Measurements from ENCODE around the gene AKAP8L.
"Not testable (repeated sequence)": the region's sequence is repeated elsewhere in the genome, so short reads cannot be mapped to it uniquely, and the experiment has no call there.

The AKAP8L gene

GRCh38 chr19:15422296-15423075 is 3.7 kb upstream of the AKAP8L start:
- H3K36me3 ChIP-seq (ENCODE audit: control insufficient read depth, insufficient read depth, low read length), result peaks cover 49% of the 10 kb centered on the region
- H3K27ac ChIP-seq (ENCODE audit: low read depth, low read length), result no peak overlapping the region
- H3K4me1 ChIP-seq (ENCODE audit: control insufficient read depth, insufficient read depth, low read length), result peaks cover 7% of the 10 kb centered on the region; the same call in 1 of the 2 replicates
- 0 out of 2 replicates have a peak, but pooled peaks cover 6% of the 10 kb centered on the region for H3K9me3 ChIP-seq (ENCODE audit: control insufficient read depth, insufficient read depth, low read depth, low read length)
- no peak overlapping the region for H3K4me3 ChIP-seq (ENCODE audit: low read depth, low read length)
- H3K27me3 ChIP-seq (ENCODE audit: control insufficient read depth, insufficient read depth, low read length), result no peaks in the 10 kb centered on the region
- no peak overlapping the region for H3K9ac ChIP-seq (ENCODE audit: low read length)

GRCh38 chr19:15421721-15422260 is 3.0 kb upstream of the AKAP8L start:
- Histone ChIP-seq H3K27me3 (ENCODE audit: control insufficient read depth, insufficient read depth, low read length) (no peaks in the 10 kb centered on the region), H3K27ac (ENCODE audit: low read depth, low read length) (no peak overlapping the region), H3K4me3 (ENCODE audit: low read depth, low read length) (no peak overlapping the region), H3K4me1 (ENCODE audit: control insufficient read depth, insufficient read depth, low read length) (peaks cover 12% of the 10 kb centered on the region; the same call in 1 of the 2 replicates), H3K9ac (ENCODE audit: low read length) (no peak overlapping the region), H3K36me3 (ENCODE audit: control insufficient read depth, insufficient read depth, low read length) (peaks cover 47% of the 10 kb centered on the region), H3K9me3 (ENCODE audit: control insufficient read depth, insufficient read depth, low read depth, low read length) (0 out of 2 replicates have a peak, but pooled peaks cover 6% of the 10 kb centered on the region)

- Histone ChIP-seq H3K36me3 (ENCODE audit: control insufficient read depth, insufficient read depth, low read length) (peaks cover 46% of the 10 kb centered on the region), H3K27me3 (ENCODE audit: control insufficient read depth, insufficient read depth, low read length) (no peaks in the 10 kb centered on the region), H3K27ac (ENCODE audit: low read depth, low read length) (no peak overlapping the region), H3K4me3 (ENCODE audit: low read depth, low read length) (no peak overlapping the region), H3K9me3 (ENCODE audit: control insufficient read depth, insufficient read depth, low read depth, low read length) (0 out of 2 replicates have a peak, but pooled peaks cover 6% of the 10 kb centered on the region), H3K9ac (ENCODE audit: low read length) (no peak overlapping the region), H3K4me1 (ENCODE audit: control insufficient read depth, insufficient read depth, low read length) (peaks cover 12% of the 10 kb centered on the region; the same call in 1 of the 2 replicates)
These were observed 2.4 kb upstream of the AKAP8L start for GRCh38 chr19:15421136-15421695.

- Histone ChIP-seq H3K4me3 (ENCODE audit: low read depth, low read length) (peak overlapping the region; percentile 47), H3K27ac (ENCODE audit: low read depth, low read length) (no peak overlapping the region), H3K9me3 (ENCODE audit: control insufficient read depth, insufficient read depth, low read depth, low read length) (0 out of 2 replicates have a peak, but pooled peaks cover 6% of the 10 kb centered on the region)
These were observed 731 bp upstream of the AKAP8L start for GRCh38 chr19:15419413-15420025.

GRCh38 chr19:15418231-15418578 is 583 bp downstream of the AKAP8L start:
- Histone ChIP-seq H3K4me1 (ENCODE audit: control insufficient read depth, insufficient read depth, low read length) (peaks cover 16% of the 10 kb centered on the region), H3K4me3 (ENCODE audit: low read depth, low read length) (peak overlapping the region; percentile 94), H3K9ac (ENCODE audit: low read length) (peak overlapping the region; percentile 99), H3K27me3 (ENCODE audit: control insufficient read depth, insufficient read depth, low read length) (no peaks in the 10 kb centered on the region), H3K36me3 (ENCODE audit: control insufficient read depth, insufficient read depth, low read length) (peaks cover 28% of the 10 kb centered on the region), H3K9me3 (ENCODE audit: control insufficient read depth, insufficient read depth, low read depth, low read length) (0 out of 2 replicates have a peak, but pooled peaks cover 2% of the 10 kb centered on the region), H3K27ac (ENCODE audit: low read depth, low read length) (peak overlapping the region; percentile 83)

More at GRCh38 chr19:15419413-15420025, 731 bp upstream of the AKAP8L start:
- H3K4me1 ChIP-seq (ENCODE audit: control insufficient read depth, insufficient read depth, low read length), result peaks cover 12% of the 10 kb centered on the region; the same call in 1 of the 2 replicates
- no peaks in the 10 kb centered on the region for H3K27me3 ChIP-seq (ENCODE audit: control insufficient read depth, insufficient read depth, low read length)
- H3K9ac ChIP-seq (ENCODE audit: low read length), result no peak overlapping the region
- peaks cover 41% of the 10 kb centered on the region for H3K36me3 ChIP-seq (ENCODE audit: control insufficient read depth, insufficient read depth, low read length)

- Histone ChIP-seq H3K36me3 (ENCODE audit: control insufficient read depth, insufficient read depth, low read length) (peaks cover 23% of the 10 kb centered on the region), H3K27ac (ENCODE audit: low read depth, low read length) (peak overlapping the region; percentile 83; the same call in 1 of the 2 replicates), H3K4me3 (ENCODE audit: low read depth, low read length) (peak overlapping the region; percentile 94), H3K4me1 (ENCODE audit: control insufficient read depth, insufficient read depth, low read length) (peaks cover 16% of the 10 kb centered on the region), H3K9me3 (ENCODE audit: control insufficient read depth, insufficient read depth, low read depth, low read length) (no peaks in the 10 kb centered on the region), H3K9ac (ENCODE audit: low read length) (peak overlapping the region; percentile 99), H3K27me3 (ENCODE audit: control insufficient read depth, insufficient read depth, low read length) (no peaks in the 10 kb centered on the region)
These were observed 1.1 kb downstream of the AKAP8L start for GRCh38 chr19:15417699-15418098.

- no peak overlapping the region for H3K27ac ChIP-seq (ENCODE audit: low read depth, low read length)
- H3K9me3 ChIP-seq (ENCODE audit: control insufficient read depth, insufficient read depth, low read depth, low read length), result no peaks in the 10 kb centered on the region
- no peak overlapping the region for H3K9ac ChIP-seq (ENCODE audit: low read length)
- no peaks in the 10 kb centered on the region for H3K27me3 ChIP-seq (ENCODE audit: control insufficient read depth, insufficient read depth, low read length)
- H3K4me3 ChIP-seq (ENCODE audit: low read depth, low read length), result no peak overlapping the region
- peaks cover 39% of the 10 kb centered on the region for H3K36me3 ChIP-seq (ENCODE audit: control insufficient read depth, insufficient read depth, low read length)
- H3K4me1 ChIP-seq (ENCODE audit: control insufficient read depth, insufficient read depth, low read length), result peaks cover 13% of the 10 kb centered on the region
These were observed 6.0 kb downstream of the AKAP8L start for GRCh38 chr19:15412832-15413231.

GRCh38 chr19:15411351-15411750 is 7.4 kb downstream of the AKAP8L start:
- not testable (repeated sequence) for H3K4me3 ChIP-seq (ENCODE audit: low read depth, low read length); H3K27ac ChIP-seq (ENCODE audit: low read depth, low read length); H3K9me3 ChIP-seq (ENCODE audit: control insufficient read depth, insufficient read depth, low read depth, low read length); H3K27me3 ChIP-seq (ENCODE audit: control insufficient read depth, insufficient read depth, low read length); H3K4me1 ChIP-seq (ENCODE audit: control insufficient read depth, insufficient read depth, low read length); H3K9ac ChIP-seq (ENCODE audit: low read length)
- peaks cover 36% of the 10 kb centered on the region for H3K36me3 ChIP-seq (ENCODE audit: control insufficient read depth, insufficient read depth, low read length)

- H3K27me3 ChIP-seq (ENCODE audit: control insufficient read depth, insufficient read depth, low read length), result no peaks in the 10 kb centered on the region
- no peak overlapping the region for H3K4me3 ChIP-seq (ENCODE audit: low read depth, low read length)
- no peak overlapping the region for H3K27ac ChIP-seq (ENCODE audit: low read depth, low read length)
- peaks cover 72% of the 10 kb centered on the region for H3K36me3 ChIP-seq (ENCODE audit: control insufficient read depth, insufficient read depth, low read length)
- H3K9me3 ChIP-seq (ENCODE audit: control insufficient read depth, insufficient read depth, low read depth, low read length), result no peaks in the 10 kb centered on the region
- H3K4me1 ChIP-seq (ENCODE audit: control insufficient read depth, insufficient read depth, low read length), result no peaks in the 10 kb centered on the region
- no peak overlapping the region for H3K9ac ChIP-seq (ENCODE audit: low read length)
These were observed 14.0 kb downstream of the AKAP8L start for GRCh38 chr19:15404780-15405211.

- peaks cover 72% of the 10 kb centered on the region for H3K36me3 ChIP-seq (ENCODE audit: control insufficient read depth, insufficient read depth, low read length)
- H3K9ac ChIP-seq (ENCODE audit: low read length), result no peak overlapping the region
- no peak overlapping the region for H3K27ac ChIP-seq (ENCODE audit: low read depth, low read length)
- no peak overlapping the region for H3K4me3 ChIP-seq (ENCODE audit: low read depth, low read length)
- H3K4me1 ChIP-seq (ENCODE audit: control insufficient read depth, insufficient read depth, low read length), result no peaks in the 10 kb centered on the region
- H3K27me3 ChIP-seq (ENCODE audit: control insufficient read depth, insufficient read depth, low read length), result no peaks in the 10 kb centered on the region
- H3K9me3 ChIP-seq (ENCODE audit: control insufficient read depth, insufficient read depth, low read depth, low read length), result no peaks in the 10 kb centered on the region
These were observed 14.6 kb downstream of the AKAP8L start for GRCh38 chr19:15404097-15404779.

Data from HUES6 (cell line).